Epithelial cell of esophagus (primary cell): ENCODE data around the gene BEGAIN.
"Not testable (repeated sequence)": the region's sequence is repeated elsewhere in the genome, so short reads cannot be mapped to it uniquely, and the experiment has no call there.

Experiments
- DNase-seq: peaks from one replicate; pipeline ENCODE4 v3.0.0; 2010; ENCODE audit warnings: low read depth
- H3K4me3 ChIP-seq: 2 replicates; pipeline ENCODE4 v1.5.1; 2011; ENCODE audit warnings: mild to moderate bottlenecking, low read length, control low read depth
- CTCF ChIP-seq: IDR thresholded peaks from 2 replicates; pipeline ENCODE4 v1.5.1; 2011; ENCODE audit warnings: low read depth, mild to moderate bottlenecking, low read length, control low read depth, inconsistent platforms; ENCODE audit not compliant: insufficient read depth; ENCODE audit errors: missing control alignments

BEGAIN gene

GRCh38 chr14:100525615-100526014, 61.6 kb downstream of the BEGAIN start:
- no peak for DNase-seq
- no peak for TF ChIP-seq CTCF
- no peak overlapping the region for H3K4me3 ChIP-seq

GRCh38 chr14:100524933-100525243, 62.3 kb downstream of the BEGAIN start:
- H3K4me3 ChIP-seq, result no peak overlapping the region
- DNase-seq, result peak; percentile 38
- peak; percentile 39 for TF ChIP-seq CTCF

- no peak overlapping the region for H3K4me3 ChIP-seq
- no peak for TF ChIP-seq CTCF
- no peak for DNase-seq
Measured at GRCh38 chr14:100524233-100524932, 62.8 kb downstream of the BEGAIN start.

- DNase-seq, result no peak
- no peak for TF ChIP-seq CTCF
- H3K4me3 ChIP-seq, result no peak overlapping the region
Measured at GRCh38 chr14:100523843-100524169, 63.4 kb downstream of the BEGAIN start.

- H3K4me3 ChIP-seq, result no peak overlapping the region
- no peak for DNase-seq
- no peak for TF ChIP-seq CTCF
Measured at GRCh38 chr14:100523131-100523842, 63.9 kb downstream of the BEGAIN start.

GRCh38 chr14:100522616-100523099, 64.6 kb downstream of the BEGAIN start:
- H3K4me3 ChIP-seq, result no peak overlapping the region
- no peak for TF ChIP-seq CTCF
- DNase-seq, result no peak

- DNase-seq, H3K4me3 ChIP-seq: not testable (repeated sequence)
Measured at GRCh38 chr14:100506053-100506452, 81.2 kb downstream of the BEGAIN start.
